SW480 (cell line): ENCODE data around the gene ARMC6.
A peak's percentile ranks its signal among the peaks of the same experiment; 100 is the strongest.

Experiments
- DNase-seq: peaks from one replicate; pipeline ENCODE4 v3.0.0-alpha.2; 2016; ENCODE audit warnings: low spot score

The ARMC6 gene

GRCh38 chr19:19054939-19055440, 21.6 kb downstream of the ARMC6 start:
- no peak for DNase-seq

- DNase-seq = no peak
These were observed 22.3 kb downstream of the ARMC6 start for GRCh38 chr19:19055701-19056100.

GRCh38 chr19:19056636-19057275, 23.4 kb downstream of the ARMC6 start:
- no peak for DNase-seq

GRCh38 chr19:19057317-19057716, 23.9 kb downstream of the ARMC6 start:
- no peak for DNase-seq

- DNase-seq = no peak
These were observed 24.3 kb downstream of the ARMC6 start for GRCh38 chr19:19057720-19058119.

GRCh38 chr19:19059018-19059836, 25.8 kb downstream of the ARMC6 start:
- no peak for DNase-seq

- no peak for DNase-seq
These were observed 26.6 kb downstream of the ARMC6 start for GRCh38 chr19:19059837-19060611.

GRCh38 chr19:19061506-19061905, 28.1 kb downstream of the ARMC6 start:
- DNase-seq = no peak

- DNase-seq = peak; percentile 49
These were observed 29.2 kb downstream of the ARMC6 start for GRCh38 chr19:19062454-19063182.

- peak; percentile 99 for DNase-seq
These were observed 30.0 kb downstream of the ARMC6 start, which contains the start of gene SLC25A42 for GRCh38 chr19:19063183-19064097. Gene SLC25A42, plus strand, starts transcription at chr19:19063994. Its CDS starts 32,131 bp downstream, at chr19:19096125.

GRCh38 chr19:19064098-19064722, 30.8 kb downstream of the ARMC6 start:
- DNase-seq = peak; percentile 48

- peak; percentile 9 for DNase-seq
These were observed 31.7 kb downstream of the ARMC6 start for GRCh38 chr19:19064811-19065745.

- DNase-seq = no peak
These were observed 34.1 kb downstream of the ARMC6 start for GRCh38 chr19:19067276-19068072.

GRCh38 chr19:19068659-19069654, 35.6 kb downstream of the ARMC6 start:
- no peak for DNase-seq

- no peak for DNase-seq
These were observed 38.5 kb downstream of the ARMC6 start for GRCh38 chr19:19071897-19072296.

- no peak for DNase-seq
These were observed 40.9 kb downstream of the ARMC6 start for GRCh38 chr19:19074196-19074882.
